PFSK-1 (cell line): ENCODE data around the gene DRAXIN.

Experiments used
- FOXP2 ChIP-seq: optimal IDR thresholded peaks from 2 replicates; pipeline ENCODE3; 2011; ENCODE audit warnings: borderline replicate concordance, control low read depth, inconsistent platforms; ENCODE audit not compliant: insufficient read depth; ENCODE audit errors: extremely low read length, extremely low read depth
- POLR2AphosphoS5 ChIP-seq: IDR thresholded peaks from 2 replicates; pipeline ENCODE4 v1.6.1; 2012; ENCODE audit warnings: low read depth, mild to moderate bottlenecking, control low read depth, low read length, moderate library complexity
- SIN3A ChIP-seq: IDR thresholded peaks from 2 replicates; pipeline ENCODE4 v1.6.1; 2012; ENCODE audit warnings: mild to moderate bottlenecking, low read length, moderate library complexity, borderline replicate concordance; ENCODE audit not compliant: insufficient read depth
- TAF1 ChIP-seq: IDR thresholded peaks from 2 replicates; pipeline ENCODE4 v1.6.1; 2012; ENCODE audit warnings: low read length, control low read depth, borderline replicate concordance; ENCODE audit not compliant: insufficient read depth
- TF ChIP-seq, protein P1 (sequence below), 2 experiments: IDR thresholded peaks; 2 replicates each; pipeline versions ENCODE4 v1.6.1 to v1.8.0; 2011 to 2012; ENCODE audit warnings: low read depth in 2 of 2, low read length in 2 of 2, control low read depth in 1 of 2, inconsistent platforms in 1 of 2, mild to moderate bottlenecking in 1 of 2, moderate library complexity in 1 of 2; ENCODE audit not compliant: insufficient read depth in 1 of 2

Gene DRAXIN

GRCh38 chr1:11668516-11668915, 23.0 kb upstream of the DRAXIN start:
- TF ChIP-seq POLR2AphosphoS5 (no peak), SIN3A (no peak), FOXP2 (no peak), TAF1 (no peak)
- TF ChIP-seq, protein P1, sequence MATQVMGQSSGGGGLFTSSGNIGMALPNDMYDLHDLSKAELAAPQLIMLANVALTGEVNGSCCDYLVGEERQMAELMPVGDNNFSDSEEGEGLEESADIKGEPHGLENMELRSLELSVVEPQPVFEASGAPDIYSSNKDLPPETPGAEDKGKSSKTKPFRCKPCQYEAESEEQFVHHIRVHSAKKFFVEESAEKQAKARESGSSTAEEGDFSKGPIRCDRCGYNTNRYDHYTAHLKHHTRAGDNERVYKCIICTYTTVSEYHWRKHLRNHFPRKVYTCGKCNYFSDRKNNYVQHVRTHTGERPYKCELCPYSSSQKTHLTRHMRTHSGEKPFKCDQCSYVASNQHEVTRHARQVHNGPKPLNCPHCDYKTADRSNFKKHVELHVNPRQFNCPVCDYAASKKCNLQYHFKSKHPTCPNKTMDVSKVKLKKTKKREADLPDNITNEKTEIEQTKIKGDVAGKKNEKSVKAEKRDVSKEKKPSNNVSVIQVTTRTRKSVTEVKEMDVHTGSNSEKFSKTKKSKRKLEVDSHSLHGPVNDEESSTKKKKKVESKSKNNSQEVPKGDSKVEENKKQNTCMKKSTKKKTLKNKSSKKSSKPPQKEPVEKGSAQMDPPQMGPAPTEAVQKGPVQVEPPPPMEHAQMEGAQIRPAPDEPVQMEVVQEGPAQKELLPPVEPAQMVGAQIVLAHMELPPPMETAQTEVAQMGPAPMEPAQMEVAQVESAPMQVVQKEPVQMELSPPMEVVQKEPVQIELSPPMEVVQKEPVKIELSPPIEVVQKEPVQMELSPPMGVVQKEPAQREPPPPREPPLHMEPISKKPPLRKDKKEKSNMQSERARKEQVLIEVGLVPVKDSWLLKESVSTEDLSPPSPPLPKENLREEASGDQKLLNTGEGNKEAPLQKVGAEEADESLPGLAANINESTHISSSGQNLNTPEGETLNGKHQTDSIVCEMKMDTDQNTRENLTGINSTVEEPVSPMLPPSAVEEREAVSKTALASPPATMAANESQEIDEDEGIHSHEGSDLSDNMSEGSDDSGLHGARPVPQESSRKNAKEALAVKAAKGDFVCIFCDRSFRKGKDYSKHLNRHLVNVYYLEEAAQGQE (IDR thresholded peaks at IDR 0.05; ENCODE audit: insufficient read depth in 1 of 2, low read depth in 2 of 2, low read length in 2 of 2): no peak

DNA sequence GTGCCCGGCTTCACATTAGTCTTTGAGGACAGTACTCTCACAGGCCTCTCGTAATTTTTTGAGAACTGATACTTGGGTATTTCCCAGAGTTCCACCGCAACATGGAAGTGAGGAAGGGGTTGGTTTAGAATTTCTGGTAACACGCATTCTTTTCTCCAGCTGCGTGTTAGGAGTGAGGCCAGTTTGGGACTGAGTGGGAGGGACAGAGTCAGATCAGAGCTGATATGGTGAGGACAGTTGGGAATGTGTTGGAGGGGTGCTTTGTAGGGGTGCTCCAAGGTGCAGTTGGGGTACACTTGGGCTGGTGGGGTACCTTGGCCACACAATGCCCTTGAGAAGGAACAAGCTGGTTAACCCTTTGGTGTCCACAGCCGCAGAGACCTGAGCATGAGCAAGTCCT, 20.8 kb upstream of the DRAXIN start:
- TF ChIP-seq, protein P1 (IDR thresholded peaks at IDR 0.05; ENCODE audit: insufficient read depth in 1 of 2, low read depth in 2 of 2, low read length in 2 of 2): no peak
- TF ChIP-seq SIN3A (no peak), TAF1 (no peak), POLR2AphosphoS5 (no peak), FOXP2 (no peak)

GRCh38 chr1:11671205-11671543, 20.3 kb upstream of the DRAXIN start:
- TF ChIP-seq POLR2AphosphoS5: no peak
- no peak for TF ChIP-seq TAF1
- TF ChIP-seq, protein P1 (IDR thresholded peaks at IDR 0.05; ENCODE audit: insufficient read depth in 1 of 2, low read depth in 2 of 2, low read length in 2 of 2): no peak
- no peak for TF ChIP-seq SIN3A
- TF ChIP-seq FOXP2: no peak

- no peak for TF ChIP-seq SIN3A
- no peak for TF ChIP-seq POLR2AphosphoS5
- no peak for TF ChIP-seq TAF1
- no peak for TF ChIP-seq FOXP2
- TF ChIP-seq, protein P1 (IDR thresholded peaks at IDR 0.05; ENCODE audit: insufficient read depth in 1 of 2, low read depth in 2 of 2, low read length in 2 of 2): no peak
Observed at GRCh38 chr1:11671544-11672286, 19.8 kb upstream of the DRAXIN start.
